Measurements from ENCODE around the gene DSE.

DSE gene

DNA sequence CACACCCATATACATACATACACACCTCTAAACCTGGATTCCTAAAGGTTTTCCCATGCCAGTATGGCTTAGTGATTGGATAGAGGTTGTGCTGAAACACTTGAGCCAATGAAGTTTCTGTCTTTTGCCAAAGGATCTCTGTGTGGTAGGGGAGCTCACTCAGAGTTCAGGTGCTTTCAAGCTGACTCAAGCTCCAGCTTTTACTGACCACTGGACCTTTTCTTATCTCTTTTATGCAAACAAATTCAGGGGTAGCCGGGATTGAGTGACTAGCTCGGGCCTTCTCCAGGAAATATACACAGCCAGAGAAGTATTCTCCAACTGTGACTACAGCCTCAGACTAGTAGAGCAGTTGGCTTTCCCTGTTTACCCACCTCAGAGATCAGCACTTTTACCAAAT, 21.5 kb upstream of the DSE start:
- TF ChIP-seq, protein P1, sequence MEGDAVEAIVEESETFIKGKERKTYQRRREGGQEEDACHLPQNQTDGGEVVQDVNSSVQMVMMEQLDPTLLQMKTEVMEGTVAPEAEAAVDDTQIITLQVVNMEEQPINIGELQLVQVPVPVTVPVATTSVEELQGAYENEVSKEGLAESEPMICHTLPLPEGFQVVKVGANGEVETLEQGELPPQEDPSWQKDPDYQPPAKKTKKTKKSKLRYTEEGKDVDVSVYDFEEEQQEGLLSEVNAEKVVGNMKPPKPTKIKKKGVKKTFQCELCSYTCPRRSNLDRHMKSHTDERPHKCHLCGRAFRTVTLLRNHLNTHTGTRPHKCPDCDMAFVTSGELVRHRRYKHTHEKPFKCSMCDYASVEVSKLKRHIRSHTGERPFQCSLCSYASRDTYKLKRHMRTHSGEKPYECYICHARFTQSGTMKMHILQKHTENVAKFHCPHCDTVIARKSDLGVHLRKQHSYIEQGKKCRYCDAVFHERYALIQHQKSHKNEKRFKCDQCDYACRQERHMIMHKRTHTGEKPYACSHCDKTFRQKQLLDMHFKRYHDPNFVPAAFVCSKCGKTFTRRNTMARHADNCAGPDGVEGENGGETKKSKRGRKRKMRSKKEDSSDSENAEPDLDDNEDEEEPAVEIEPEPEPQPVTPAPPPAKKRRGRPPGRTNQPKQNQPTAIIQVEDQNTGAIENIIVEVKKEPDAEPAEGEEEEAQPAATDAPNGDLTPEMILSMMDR (IDR thresholded peaks at IDR 0.05; ENCODE audit: low read depth, low read length, missing control alignments): no peak
- H3K4me3 ChIP-seq (ENCODE audit: low read depth, low read length): no peak overlapping the region
- no peak for DNase-seq (ENCODE audit: low read depth)

DNA sequence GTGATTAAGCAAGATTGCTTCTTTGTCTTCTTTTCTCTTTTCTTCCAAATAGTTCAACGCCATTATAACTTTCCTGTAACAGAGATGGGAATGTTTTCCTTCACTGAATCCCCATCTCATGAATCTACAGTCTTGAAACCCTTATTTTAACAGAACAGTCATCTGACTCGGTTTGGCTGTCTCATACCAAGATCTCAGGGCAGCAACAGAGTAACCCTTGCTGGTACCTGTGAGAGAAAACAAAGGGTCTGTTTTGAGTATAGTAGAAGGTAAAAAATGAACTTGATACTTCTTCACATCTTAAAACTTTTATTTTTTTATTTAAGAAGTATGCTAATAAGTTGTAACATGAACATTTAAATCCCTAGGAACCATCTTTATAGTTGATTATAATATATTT, 19.6 kb upstream of the DSE start:
- no peak for DNase-seq (ENCODE audit: low read depth)
- TF ChIP-seq, protein P1 (IDR thresholded peaks at IDR 0.05; ENCODE audit: low read depth, low read length, missing control alignments): no peak
- no peak overlapping the region for H3K4me3 ChIP-seq (ENCODE audit: low read depth, low read length)

DNA sequence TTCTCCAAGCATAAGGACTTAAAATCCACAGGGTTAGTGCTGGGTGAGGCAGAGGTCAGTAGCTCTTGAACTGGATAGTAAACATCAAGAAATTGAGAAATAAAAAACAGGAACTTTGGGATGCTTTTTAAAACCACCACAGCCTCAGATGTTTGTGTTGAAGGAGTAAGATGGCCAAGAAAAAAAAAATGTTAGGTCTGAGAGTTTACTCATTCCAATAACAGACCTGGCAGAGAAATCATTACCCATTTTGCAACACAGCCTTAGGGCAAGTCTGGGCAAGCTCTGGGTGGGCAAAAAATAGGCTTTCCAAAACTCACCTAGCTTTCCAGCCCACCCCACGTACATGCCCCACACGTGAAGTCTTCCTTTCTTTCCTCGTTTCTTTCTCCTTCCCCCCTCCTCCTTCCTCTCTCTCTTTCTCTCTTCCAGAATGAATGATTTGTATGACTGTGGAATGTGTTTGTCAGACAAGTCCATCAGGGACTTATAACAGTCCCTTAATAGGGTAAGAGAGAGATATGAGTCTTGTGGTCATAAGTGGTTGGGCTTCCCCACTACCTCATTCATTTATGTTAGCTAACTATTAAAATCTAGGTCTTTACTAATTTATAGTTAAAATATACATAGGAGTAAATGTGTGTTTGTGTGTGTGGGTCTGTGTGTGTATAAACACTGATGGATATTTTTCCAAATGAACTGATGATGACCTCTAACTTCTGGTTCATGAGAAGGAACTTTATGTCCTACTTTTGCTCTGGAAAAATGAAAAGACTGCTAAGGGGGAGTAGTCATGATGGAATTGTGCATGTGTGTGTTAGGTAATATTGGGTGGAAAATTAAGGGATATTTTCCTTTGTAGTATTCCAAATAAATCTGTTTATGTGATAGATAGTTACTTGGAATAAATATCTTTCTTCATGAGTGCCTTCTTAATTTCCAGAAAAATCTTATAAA, 18.0 kb upstream of the DSE start:
- H3K4me3 ChIP-seq (ENCODE audit: low read depth, low read length): no peak overlapping the region
- TF ChIP-seq, protein P1 (IDR thresholded peaks at IDR 0.05; ENCODE audit: low read depth, low read length, missing control alignments): no peak
- no peak for DNase-seq (ENCODE audit: low read depth)

DNA sequence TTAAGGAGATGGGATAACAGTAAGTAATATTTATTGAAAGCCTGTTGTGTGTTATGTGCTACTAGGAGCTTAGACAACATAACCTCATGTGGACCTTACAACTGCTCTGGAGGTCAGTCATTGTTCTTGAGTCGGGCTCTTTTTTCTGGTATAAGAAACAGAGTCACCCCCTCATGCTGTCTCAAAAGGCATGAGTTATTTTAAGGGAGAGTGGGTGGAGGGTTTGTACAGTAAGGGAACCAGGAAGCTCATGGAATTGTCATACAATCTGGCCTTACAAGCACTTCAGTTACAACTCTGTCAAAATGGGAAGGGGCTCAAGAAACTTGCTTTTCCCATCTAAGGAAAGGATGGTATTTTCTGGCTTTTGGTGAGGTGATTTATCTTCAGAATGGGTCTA, 16.5 kb upstream of the DSE start:
- TF ChIP-seq, protein P1 (IDR thresholded peaks at IDR 0.05; ENCODE audit: low read depth, low read length, missing control alignments): no peak
- no peak for DNase-seq (ENCODE audit: low read depth)
- H3K4me3 ChIP-seq (ENCODE audit: low read depth, low read length): no peak overlapping the region

DNA sequence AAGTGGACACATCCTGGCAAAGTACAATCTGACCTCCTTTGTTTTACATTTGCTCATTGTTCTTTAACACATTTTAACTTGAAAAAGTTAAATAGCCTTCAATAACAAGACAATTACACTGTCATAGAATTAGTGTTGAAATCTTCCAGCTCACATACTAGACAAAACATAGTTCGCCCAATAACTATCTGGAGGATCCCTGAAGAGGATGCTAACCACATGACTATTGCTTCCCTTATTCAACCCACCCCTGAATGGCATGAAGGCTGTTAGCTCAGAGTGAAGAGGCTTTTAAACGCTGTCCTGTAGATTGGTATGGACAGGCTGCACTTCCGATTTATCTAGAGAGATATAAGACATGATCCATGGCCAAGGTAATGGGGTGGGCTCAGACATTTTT, 15.0 kb upstream of the DSE start:
- TF ChIP-seq, protein P1 (IDR thresholded peaks at IDR 0.05; ENCODE audit: low read depth, low read length, missing control alignments): no peak
- DNase-seq (ENCODE audit: low read depth): no peak
- no peak overlapping the region for H3K4me3 ChIP-seq (ENCODE audit: low read depth, low read length)

DNA sequence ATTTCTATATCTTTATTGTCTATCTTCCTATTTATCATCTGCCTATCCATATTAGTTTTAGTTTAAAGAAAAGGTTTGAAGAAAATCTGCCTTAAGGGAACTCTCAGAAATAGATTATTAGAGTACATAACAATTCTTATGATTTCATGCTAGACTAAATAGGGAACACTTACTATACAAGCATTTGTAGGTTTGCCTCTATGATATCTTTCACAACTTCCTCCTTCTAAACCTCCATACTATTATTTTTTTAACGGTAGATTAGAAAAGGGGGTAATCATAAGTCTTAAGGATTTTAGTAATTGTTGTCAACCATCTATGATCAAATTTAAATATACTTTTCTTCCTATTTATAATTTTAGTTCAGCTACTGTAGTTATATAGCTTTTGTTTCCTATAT, 11.6 kb upstream of the DSE start:
- TF ChIP-seq, protein P1 (IDR thresholded peaks at IDR 0.05; ENCODE audit: low read depth, low read length, missing control alignments): no peak
- DNase-seq (ENCODE audit: low read depth): no peak

DNA sequence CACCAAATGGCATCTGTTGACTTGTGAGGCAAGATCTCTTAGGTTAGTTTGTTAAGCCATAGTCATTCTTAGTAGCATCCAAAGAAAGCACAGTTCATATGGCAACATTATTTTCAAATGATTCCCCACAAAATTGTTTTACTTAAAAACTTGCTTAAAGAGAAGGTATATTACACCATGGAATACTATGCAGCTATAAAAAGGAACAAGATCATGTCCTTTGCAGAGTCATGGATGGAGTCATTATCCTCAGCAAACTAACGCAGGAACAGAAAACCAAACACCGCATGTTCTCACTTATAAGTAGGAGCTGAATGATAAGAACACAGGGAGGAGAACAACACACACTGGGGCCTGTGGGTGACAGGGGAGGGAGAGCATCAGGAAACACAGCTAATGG, 10.9 kb upstream of the DSE start:
- TF ChIP-seq, protein P1 (IDR thresholded peaks at IDR 0.05; ENCODE audit: low read depth, low read length, missing control alignments): no peak
- H3K4me3 ChIP-seq (ENCODE audit: low read depth, low read length): no peak overlapping the region
- no peak for DNase-seq (ENCODE audit: low read depth)

More for the DNA sequence above, 11.6 kb upstream of the DSE start:
- no peak overlapping the region for H3K4me3 ChIP-seq (ENCODE audit: low read depth, low read length)
